ENCODE data around the gene CCT2.

The CCT2 gene

DNA sequence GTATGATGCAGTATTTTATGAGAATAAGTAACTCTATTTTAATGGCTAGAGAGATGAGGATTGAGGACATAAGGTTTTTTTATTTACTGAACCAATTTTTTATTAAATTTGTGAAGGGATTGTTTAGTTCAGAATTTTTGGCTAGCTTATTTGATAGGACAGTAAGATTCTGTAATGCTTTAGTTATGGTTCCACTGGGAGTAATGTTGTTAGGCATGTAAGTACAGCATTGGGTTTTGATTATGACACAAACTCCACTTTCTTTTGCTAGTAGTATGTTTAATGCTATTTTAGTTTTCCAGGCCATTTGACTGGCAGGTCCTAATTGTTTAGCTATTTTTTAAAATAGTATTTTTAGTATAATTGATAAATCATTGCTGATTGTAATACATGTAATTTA is 59.3 kb downstream of the CCT2 start:
- DNase-seq = no peak

DNA sequence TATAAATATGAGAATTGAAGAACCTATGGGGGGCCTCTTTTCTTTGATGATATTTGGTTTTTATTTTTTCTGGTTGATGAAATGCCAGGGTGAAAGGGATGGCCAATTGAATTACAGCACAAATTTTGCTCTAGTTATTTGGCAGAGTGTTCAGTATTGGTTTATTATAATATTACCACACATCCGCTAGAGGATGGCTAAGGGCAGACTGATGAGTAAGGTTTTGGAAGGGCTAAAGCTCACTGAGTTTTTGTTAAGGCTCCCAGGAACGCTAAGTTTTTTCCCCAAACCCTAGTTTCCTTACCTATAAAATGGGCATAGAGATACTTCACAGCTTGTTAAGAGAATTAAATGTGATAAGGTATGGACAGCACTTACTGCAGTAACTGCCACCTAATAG is 59.8 kb downstream of the CCT2 start:
- no peak for DNase-seq

- no peak for DNase-seq
These were observed 61.9 kb downstream of the CCT2 start for GRCh38 chr12:69647178-69647577.

- DNase-seq = no peak
These were observed 63.2 kb downstream of the CCT2 start for GRCh38 chr12:69648476-69648875.

- no peak for DNase-seq
These were observed 64.3 kb downstream of the CCT2 start for GRCh38 chr12:69649529-69649928.
